ENCODE measurements around the gene CDK11B.

Gene CDK11B

DNA sequence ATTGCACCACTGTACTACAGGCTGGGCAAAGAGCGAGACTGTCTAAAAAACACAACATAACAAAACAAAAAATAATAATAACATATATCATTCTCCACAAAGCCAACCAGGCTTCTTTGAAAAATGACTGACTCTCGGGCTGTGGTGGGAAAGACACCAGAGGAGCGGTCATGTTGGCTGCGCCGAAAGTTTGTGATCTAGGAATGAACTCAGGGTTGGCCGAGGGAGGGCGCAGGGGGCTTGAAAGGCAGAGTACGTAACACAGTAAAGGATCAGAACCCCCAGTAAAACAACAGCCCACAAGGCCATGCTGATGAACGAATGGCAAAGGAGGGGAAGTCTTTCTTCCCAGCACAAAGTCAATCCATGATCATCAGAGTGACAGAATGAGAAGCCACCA is 29.0 kb upstream of the CDK11B start:
- peaks cover 8% of the 10 kb centered on the region; the same call in 1 of the 2 replicates for H4K20me1 ChIP-seq (ENCODE audit: insufficient read depth, low read length)

DNA sequence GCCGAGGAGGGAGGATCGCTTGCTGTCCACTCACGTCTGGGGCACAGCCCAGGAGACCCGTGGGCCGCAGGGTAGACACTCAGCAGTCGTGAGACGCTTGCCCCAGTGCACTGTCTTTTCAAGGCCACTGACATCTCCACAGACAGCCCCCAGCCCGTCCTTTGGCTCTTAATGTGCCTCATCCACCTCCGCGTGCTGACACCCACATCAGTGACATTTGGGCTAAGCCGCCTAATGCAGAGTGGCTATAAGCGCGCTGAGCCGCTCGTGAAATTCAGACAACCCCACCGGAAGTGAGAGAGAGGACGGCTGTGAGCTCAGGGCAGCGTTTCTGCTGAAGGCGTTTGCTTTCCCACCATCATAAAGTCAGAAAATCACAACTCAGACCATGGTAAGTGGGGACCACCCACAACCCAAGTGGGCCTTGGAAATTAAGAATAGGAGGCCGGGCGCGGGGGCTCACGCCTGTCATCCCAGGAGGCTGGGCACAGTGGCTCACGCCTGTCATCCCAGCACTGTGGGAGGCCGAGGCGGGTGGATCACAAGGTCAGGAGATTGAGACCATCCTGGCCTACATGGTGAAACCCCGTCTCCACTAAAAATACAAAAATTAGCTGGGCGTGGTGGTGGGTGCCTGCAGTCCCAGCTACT is 25.4 kb upstream of the CDK11B start:
- peaks cover 3% of the 10 kb centered on the region for H3K4me1 ChIP-seq (ENCODE audit: low read length)
- TF ChIP-seq EZH2phosphoT487 (IDR thresholded peaks at IDR 0.05; ENCODE audit: low read depth) (no peak), CTCF (IDR thresholded peaks at IDR 0.05; ENCODE audit: low read depth, low read length) (no peak)
- no peak overlapping the region for H3K4me2 ChIP-seq (ENCODE audit: low read length)
- no peaks in the 10 kb centered on the region for H3K9me3 ChIP-seq (ENCODE audit: insufficient read depth, low read length)
- no peak overlapping the region for H3K27ac ChIP-seq (ENCODE audit: low read length)
- peaks cover 66% of the 10 kb centered on the region for H3K79me2 ChIP-seq (ENCODE audit: low read length)
- H3K9ac ChIP-seq (ENCODE audit: low read length), result no peak overlapping the region
- no peak overlapping the region for H2AFZ ChIP-seq (ENCODE audit: low read depth, low read length)
- no peak overlapping the region for H3K4me3 ChIP-seq (ENCODE audit: low read length)
- H3K36me3 ChIP-seq (replicated peaks; ENCODE audit: low read depth, low read length), result no peaks in the 10 kb centered on the region
- no peaks in the 10 kb centered on the region for H3K27me3 ChIP-seq (ENCODE audit: low read depth, low read length)
- peaks cover 8% of the 10 kb centered on the region; the same call in 1 of the 2 replicates for H4K20me1 ChIP-seq (ENCODE audit: insufficient read depth, low read length)

More for the DNA sequence above, 29.0 kb upstream of the CDK11B start:
- Histone ChIP-seq H3K36me3 (replicated peaks; ENCODE audit: low read depth, low read length) (no peaks in the 10 kb centered on the region), H3K4me2 (ENCODE audit: low read length) (no peak overlapping the region), H3K9me3 (ENCODE audit: insufficient read depth, low read length) (no peaks in the 10 kb centered on the region), H3K27ac (ENCODE audit: low read length) (no peak overlapping the region), H3K27me3 (ENCODE audit: low read depth, low read length) (no peaks in the 10 kb centered on the region), H3K4me1 (ENCODE audit: low read length) (no peaks in the 10 kb centered on the region), H2AFZ (ENCODE audit: low read depth, low read length) (no peak overlapping the region), H3K9ac (ENCODE audit: low read length) (no peak overlapping the region), H3K79me2 (ENCODE audit: low read length) (peaks cover 46% of the 10 kb centered on the region), H3K4me3 (ENCODE audit: low read length) (no peak overlapping the region)
- no peak for TF ChIP-seq EZH2phosphoT487 (IDR thresholded peaks at IDR 0.05; ENCODE audit: low read depth)
- no peak for TF ChIP-seq CTCF (IDR thresholded peaks at IDR 0.05; ENCODE audit: low read depth, low read length)

GRCh38 chr1:1683104-1683905 is 24.5 kb upstream of the CDK11B start:
- H2AFZ ChIP-seq (ENCODE audit: low read depth, low read length), result no peak overlapping the region
- H3K27ac ChIP-seq (ENCODE audit: low read length), result no peak overlapping the region
- no peak overlapping the region for H3K4me3 ChIP-seq (ENCODE audit: low read length)

More at GRCh38 chr1:1683104-1683905, 24.5 kb upstream of the CDK11B start:
- H3K9ac ChIP-seq (ENCODE audit: low read length), result no peak overlapping the region
- no peaks in the 10 kb centered on the region for H3K36me3 ChIP-seq (replicated peaks; ENCODE audit: low read depth, low read length)
- no peaks in the 10 kb centered on the region for H3K27me3 ChIP-seq (ENCODE audit: low read depth, low read length)
- H4K20me1 ChIP-seq (ENCODE audit: insufficient read depth, low read length), result peaks cover 8% of the 10 kb centered on the region; the same call in 1 of the 2 replicates
- H3K4me1 ChIP-seq (ENCODE audit: low read length), result peaks cover 11% of the 10 kb centered on the region
- TF ChIP-seq CTCF (IDR thresholded peaks at IDR 0.05; ENCODE audit: low read depth, low read length), result no peak
- H3K79me2 ChIP-seq (ENCODE audit: low read length), result peaks cover 70% of the 10 kb centered on the region
- no peaks in the 10 kb centered on the region for H3K9me3 ChIP-seq (ENCODE audit: insufficient read depth, low read length)
- H3K4me2 ChIP-seq (ENCODE audit: low read length), result no peak overlapping the region
